OCI-M1 (cell line): ENCODE data around the gene ZNF385B.
A peak's percentile ranks its signal among the peaks of the same experiment; 100 is the strongest.

Source experiments
- DNase-seq: peaks from one replicate; lab custom pipeline; 2025; lab: John Stamatoyannopoulos, UW

Gene ZNF385B

GRCh38 chr2:179861416-179862067 lies at the start of gene ZNF385B:
Gene ZNF385B, minus strand, starts transcription at chr2:179861612.
- DNase-seq = no peak

DNA sequence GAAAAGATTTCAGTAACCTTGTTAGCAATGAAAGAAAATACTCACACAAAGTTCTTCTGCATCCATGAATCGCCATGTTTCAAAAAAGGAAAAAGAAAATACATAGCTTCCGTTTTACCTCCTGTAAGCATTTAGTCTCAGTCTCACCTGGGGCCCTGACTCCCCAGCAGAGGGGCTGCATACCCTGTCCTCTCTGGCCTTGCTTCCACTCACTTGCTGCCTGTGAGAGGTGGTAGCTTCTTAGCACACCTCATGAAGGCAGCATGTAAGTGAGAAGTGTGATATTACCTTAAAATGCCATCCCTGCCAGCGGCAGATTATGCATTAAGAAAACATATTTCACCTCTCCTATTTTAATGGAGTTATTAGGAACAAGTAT lies 49.3 kb upstream of the ZNF385B start:
- DNase-seq = no peak

DNA sequence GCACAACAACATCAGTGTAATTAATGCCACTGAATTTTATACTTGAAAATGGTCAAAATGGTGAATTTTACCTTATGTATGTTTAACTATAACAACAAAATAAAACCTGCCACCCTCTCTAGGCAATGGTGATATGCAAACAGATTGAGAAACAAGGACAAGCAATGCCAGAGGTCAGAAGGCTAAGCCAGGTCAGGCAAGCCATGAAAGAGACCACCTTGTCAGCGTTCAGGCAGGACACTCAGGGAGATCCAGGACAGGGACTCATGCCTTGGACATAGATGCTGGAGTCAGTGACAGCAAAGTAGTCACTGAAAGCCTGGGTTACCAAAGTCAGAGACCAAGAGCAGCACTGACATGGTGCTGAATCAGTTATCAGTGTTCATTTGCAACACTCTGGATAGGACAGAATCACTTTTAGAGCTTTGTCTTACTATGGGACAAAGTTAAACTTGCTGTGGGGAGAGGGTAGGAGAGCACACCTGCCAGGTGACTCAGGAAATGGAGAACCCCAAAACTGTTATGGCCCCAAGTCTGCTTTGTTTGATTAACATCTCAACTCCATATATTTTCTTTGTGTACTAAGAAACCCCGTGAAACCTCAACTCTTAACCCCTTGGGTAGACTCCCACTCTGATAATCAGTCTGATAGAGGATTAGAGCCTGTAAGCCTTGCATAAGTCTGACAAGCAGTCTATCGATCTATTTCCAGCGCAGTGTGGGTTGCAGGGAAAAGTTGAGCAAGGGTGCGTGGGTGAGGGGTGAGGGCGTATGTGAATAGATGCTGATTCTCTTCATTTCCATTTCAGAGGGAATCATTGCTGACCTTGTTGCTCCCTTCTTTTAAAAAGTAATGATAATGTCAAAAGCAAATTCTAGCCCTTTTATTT lies 48.7 kb upstream of the ZNF385B start:
- no peak for DNase-seq

DNA sequence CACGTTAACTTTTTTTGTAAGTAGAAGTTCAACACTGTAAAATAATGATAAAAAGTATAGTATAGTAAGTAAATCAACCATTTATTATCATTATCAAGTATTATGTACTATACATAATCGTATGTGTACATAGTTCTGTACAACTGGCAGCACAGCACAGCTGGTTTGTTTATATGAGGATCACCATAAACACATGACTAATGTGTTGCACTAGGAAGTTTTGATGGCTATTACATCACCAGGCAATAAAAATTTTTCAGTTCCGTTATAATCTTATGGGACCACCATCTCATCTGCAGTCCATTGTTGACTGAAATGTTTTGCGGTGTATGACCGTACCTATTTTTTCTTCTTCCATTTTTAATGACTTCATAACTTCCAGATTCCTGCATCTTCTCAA lies 39.2 kb upstream of the ZNF385B start:
- DNase-seq = no peak

DNA sequence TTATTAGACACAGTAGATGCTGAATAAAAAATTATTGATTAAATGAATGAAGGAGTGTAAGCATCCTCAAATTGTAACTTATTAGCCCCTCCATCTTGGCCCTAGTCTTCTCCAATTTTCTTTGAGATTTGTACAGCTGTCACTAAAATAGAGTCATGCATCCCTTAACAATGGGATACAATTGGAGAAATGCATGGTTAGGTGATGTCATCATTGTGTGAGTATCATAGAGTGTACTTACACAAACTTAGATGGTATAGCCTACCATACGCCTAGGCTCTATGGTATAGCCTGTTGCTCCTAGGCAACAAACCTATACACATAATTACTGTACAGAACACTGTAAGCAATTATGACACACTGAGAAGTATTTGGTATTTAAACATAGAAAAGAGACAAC lies 38.3 kb upstream of the ZNF385B start:
- no peak for DNase-seq

- DNase-seq = peak; percentile 89
Measured at GRCh38 chr2:179898873-179899272, 37.5 kb upstream of the ZNF385B start.

DNA sequence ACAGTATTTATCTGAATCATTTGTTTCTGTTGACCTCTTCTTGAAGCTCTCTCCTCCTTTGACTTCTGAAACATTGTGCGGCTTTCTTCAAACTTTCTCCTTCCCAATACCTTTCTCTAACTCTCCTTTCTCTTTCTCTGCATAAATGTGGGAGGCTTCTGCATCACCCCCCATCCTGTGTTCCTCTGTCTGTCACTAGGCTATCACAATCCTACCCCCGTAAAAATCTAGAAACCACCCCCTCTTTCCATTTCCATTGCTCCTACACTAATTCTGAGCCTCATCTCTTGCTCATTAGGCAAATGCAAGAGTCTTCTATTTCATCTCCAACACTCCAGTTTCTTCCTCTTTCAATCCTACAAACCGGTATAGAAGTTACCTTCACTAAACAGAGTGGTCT lies 32.2 kb upstream of the ZNF385B start:
- no peak for DNase-seq

GRCh38 chr2:179891237-179891636 lies 29.8 kb upstream of the ZNF385B start:
- no peak for DNase-seq

- DNase-seq = no peak
Measured at GRCh38 chr2:179890666-179891065, 29.3 kb upstream of the ZNF385B start.

DNA sequence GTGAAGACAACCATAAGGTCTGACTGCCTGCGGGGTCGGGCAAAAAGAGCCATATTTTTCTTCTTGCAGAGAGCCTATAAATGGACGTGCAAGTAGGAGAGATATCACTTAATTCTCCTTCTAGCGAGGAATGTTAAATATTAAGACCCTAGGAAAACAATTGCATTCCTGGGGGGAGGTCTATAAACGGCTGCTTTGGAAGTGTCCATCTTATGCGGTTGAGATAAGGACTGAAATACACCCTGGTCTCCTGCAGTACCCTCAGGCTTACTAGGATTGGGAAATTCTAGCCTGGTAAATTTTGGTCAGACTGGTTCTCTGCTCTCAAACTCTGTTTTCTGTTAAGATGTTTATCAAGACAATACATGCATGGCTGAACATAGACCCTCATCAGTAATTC lies 27.2 kb upstream of the ZNF385B start:
- DNase-seq = peak; percentile 5

- DNase-seq = no peak
Measured at GRCh38 chr2:179884193-179884592, 22.8 kb upstream of the ZNF385B start.

DNA sequence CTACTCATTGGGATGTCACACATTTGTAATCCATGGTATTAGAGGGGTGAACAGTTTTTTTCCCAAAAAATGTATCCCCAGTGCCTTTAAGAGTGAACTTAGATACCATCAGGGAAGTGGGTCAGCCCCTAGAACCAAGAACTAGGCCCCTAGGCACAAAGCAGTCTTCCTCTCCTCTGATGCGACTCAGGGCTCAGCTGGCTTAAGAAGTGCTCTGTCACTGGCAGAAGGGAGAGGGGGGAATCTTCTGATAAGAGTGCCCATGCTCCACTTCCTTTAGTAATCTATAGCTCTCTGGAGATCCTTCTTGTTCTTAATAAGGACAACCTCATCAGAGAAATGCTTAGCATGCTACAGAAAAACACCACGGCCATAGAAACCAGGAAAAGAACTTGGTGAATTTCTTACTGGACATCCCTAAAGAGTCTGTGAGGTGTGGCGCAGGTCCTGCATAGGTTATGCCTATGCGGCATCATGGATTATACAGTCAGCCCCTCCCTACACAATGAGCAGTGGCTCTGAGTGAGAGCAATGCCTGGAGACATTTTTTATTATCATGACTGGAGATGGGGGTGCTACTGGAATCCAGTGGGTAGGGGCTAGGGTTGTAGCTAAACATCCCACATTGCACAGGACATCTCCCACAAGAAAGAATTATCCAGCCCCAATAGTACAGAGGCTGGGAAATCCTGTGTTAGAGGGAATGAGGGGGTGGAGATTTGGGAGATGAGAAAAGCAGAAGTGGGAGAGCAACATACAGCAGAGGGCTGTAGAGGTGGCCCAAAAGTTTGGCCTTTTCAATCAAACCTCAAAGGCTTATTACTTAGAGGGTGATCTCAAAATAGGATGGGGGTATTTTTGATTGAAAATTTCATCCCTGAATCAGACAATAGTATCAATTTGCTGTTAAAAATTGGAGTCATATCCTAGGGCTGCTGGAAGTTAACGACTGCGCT lies 21.7 kb upstream of the ZNF385B start:
- DNase-seq = peak; percentile 36

GRCh38 chr2:179877601-179878364 lies 16.4 kb upstream of the ZNF385B start:
- DNase-seq = no peak

DNA sequence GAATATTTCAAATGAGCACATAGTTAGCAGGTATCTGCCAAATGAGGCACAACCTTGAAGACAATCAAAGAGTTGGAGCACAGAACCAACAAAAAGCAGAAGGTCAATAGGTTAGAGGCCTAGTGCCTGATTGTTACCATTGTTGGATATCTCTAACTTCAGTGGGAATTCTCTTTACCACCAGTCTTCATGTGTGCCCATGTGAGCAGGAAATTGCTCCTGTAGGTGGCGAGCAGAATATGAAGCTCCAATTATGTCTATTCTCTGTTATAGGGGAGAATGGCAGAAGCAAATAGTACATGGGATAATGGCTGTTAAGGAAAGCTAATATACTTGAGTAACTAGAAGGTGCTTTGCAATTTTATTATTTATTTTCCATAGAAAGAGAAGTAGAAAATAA lies 14.9 kb upstream of the ZNF385B start:
- DNase-seq = peak; percentile 34

- no peak for DNase-seq
Measured at GRCh38 chr2:179875864-179876263, 14.5 kb upstream of the ZNF385B start.

DNA sequence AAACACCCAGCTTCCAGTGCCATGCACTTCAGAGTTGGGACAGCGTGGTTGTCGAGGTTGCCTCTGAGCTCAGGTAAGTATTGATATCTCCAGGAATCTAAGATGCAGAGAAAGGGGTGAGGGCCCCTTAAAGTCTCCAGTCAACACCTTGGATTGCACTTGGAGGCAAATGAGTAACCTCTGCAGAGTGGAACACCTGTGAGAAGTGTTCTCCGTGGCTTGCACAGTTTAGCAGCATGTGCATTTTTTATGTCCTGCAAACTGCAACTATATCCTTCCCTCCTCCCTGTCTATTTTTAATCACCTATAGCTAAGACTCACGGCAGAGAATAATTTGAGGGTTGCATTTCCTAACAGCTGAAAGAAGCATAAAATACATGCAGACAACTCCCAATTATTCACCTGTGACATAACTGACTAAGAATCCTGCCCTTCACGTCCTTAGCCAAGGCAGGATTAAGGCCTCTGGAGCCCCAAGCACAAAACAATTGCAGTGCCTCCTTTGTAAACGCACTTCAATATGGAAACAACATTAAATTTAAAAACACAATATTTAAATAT lies 1.6 kb upstream of the ZNF385B start:
- DNase-seq = no peak

DNA sequence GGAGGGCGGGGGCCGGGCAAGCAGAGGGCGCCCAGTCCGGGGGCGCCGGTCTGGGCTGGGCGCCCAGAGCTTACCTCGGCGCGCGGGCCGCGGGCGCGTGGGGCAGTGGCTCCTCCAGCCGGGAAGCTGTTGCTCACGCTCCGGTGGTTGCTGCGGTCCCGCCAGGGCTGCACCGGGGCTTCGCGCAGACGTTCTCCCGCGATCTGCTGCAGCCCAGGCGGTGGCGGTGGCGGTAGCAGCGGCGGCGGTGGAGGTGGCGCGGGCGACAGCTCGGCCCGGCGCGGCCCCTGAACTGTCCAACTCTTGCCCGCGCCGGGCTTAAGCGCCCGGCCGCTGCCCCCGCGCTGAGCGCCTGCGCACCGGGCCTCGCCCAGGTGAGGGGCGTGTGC lies 391 bp downstream of the ZNF385B start:
- no peak for DNase-seq

- no peak for DNase-seq
Measured at GRCh38 chr2:179860255-179861026, 971 bp downstream of the ZNF385B start.

GRCh38 chr2:179859523-179859922 lies 1.9 kb downstream of the ZNF385B start:
- no peak for DNase-seq

DNA sequence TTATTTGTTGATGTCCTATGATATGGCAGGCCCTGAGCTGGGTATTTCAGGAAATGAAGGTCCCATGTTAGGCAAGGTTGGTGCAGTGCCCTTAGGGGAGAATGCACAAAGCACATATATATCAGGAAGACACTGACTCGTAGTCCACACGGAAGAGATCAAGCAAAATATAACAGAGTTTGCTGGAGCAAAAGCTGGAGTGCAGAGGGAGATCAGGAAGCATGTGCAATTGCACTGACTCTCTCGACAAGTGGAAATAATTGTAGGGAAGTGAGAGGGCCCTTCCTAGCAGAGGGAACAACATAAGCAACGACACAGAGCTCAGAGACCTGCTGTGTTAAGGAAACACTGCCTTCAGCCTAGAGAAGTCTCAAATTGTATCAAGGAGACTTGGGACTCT lies 4.2 kb downstream of the ZNF385B start:
- no peak for DNase-seq

GRCh38 chr2:179856205-179856604 lies 5.2 kb downstream of the ZNF385B start:
- no peak for DNase-seq
